Measurements from ENCODE around the gene MRPL58.

DNA sequence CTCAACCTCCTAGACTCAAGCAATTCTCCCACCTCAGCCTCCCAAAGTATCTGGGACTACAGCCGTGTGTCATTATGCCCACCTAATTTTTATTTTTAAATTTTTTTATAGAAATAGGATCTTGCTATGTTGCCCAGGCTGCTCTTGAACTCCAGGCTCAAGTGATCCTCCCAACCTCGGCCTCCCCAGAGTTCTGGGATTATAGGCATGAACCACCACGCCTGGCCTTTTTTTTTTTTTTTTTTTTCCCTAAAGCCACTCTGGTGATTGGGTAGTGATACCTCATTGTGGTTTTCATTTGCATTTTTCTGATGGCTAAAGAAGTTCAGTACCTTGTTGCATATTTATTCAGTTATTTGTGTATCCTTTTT, 26.3 kb upstream of the MRPL58 start:
- TF ChIP-seq CTCF (IDR thresholded peaks at IDR 0.05) = no peak
- TF ChIP-seq POLR2AphosphoS5 (IDR thresholded peaks at IDR 0.05; ENCODE audit: low read depth, low read length) = no peak
